ENCODE results near the gene STX1B.

The STX1B gene

GRCh38 chr16:30998852-30999761 lies 11.3 kb downstream of the STX1B start:
- Histone ChIP-seq H3K79me1 (ENCODE audit: low read length) (peaks cover 2% of the 10 kb centered on the region), H3K4me1 (ENCODE audit: control insufficient read depth in 1 of 2, insufficient read depth in 2 of 2, low read length in 2 of 2) (peaks cover 22 to 24% of the 10 kb centered on the region in 2 experiments), H3K9me3 (ENCODE audit: insufficient read depth, low read depth, low read length) (no peaks in the 10 kb centered on the region), H3K18ac (ENCODE audit: low read length) (no peak overlapping the region), H2AK5ac (ENCODE audit: low read length) (no peak overlapping the region), H3K9ac (ENCODE audit: low read length) (no peak overlapping the region), H3K4me2 (ENCODE audit: low read length) (no peak overlapping the region), H3K27ac (ENCODE audit: low read depth, low read length) (no peak overlapping the region), H2BK12ac (ENCODE audit: low read length) (no peak overlapping the region), H4K8ac (ENCODE audit: low read depth, low read length) (no peak overlapping the region), H3K23ac (ENCODE audit: low read length) (no peak overlapping the region), H2AFZ (ENCODE audit: insufficient read depth, low read length, poor library complexity) (no peak overlapping the region), H4K12ac (ENCODE audit: low read depth, low read length) (no peak overlapping the region), H4K91ac (ENCODE audit: low read depth, low read length) (no peak overlapping the region), H2BK5ac (ENCODE audit: low read depth, low read length, poor library complexity) (no peak overlapping the region), H3K79me2 (ENCODE audit: control insufficient read depth, insufficient read depth, low read length, poor library complexity) (peaks cover 2% of the 10 kb centered on the region), H3K14ac (ENCODE audit: low read length) (no peak overlapping the region), H3K27me3 (ENCODE audit: insufficient read depth, low read length) (no peaks in the 10 kb centered on the region), H2BK120ac (ENCODE audit: insufficient read depth, low read length, poor library complexity) (no peak overlapping the region), H3K4me3 (ENCODE audit: low read depth, low read length) (no peak overlapping the region), H3K4ac (ENCODE audit: low read depth, low read length) (no peak overlapping the region), H3K36me3 (ENCODE audit: control insufficient read depth in 1 of 2, insufficient read depth in 2 of 2, low read length in 2 of 2) (no peaks in the 10 kb centered on the region)
- WGBS (ENCODE audit: extremely low coverage, insufficient coverage, insufficient read length), result no CpG with 5 or more reads among the region's 6 CpGs
- no peak for DNase-seq

GRCh38 chr16:30997725-30998711 lies 12.4 kb downstream of the STX1B start:
- peak overlapping the region; percentile 45 for H3K14ac ChIP-seq (ENCODE audit: low read length)
- no peaks in the 10 kb centered on the region for H3K9me3 ChIP-seq (ENCODE audit: insufficient read depth, low read depth, low read length)
- H2BK12ac ChIP-seq (ENCODE audit: low read length), result no peak overlapping the region
- H3K4me3 ChIP-seq (ENCODE audit: low read depth, low read length), result no peak overlapping the region
- H3K79me2 ChIP-seq (ENCODE audit: control insufficient read depth, insufficient read depth, low read length, poor library complexity), result peaks cover 2% of the 10 kb centered on the region
- H3K79me1 ChIP-seq (ENCODE audit: low read length), result peaks cover 2% of the 10 kb centered on the region
- no peak overlapping the region for H3K4ac ChIP-seq (ENCODE audit: low read depth, low read length)
- no peaks in the 10 kb centered on the region for H3K36me3 ChIP-seq (ENCODE audit: control insufficient read depth in 1 of 2, insufficient read depth in 2 of 2, low read length in 2 of 2)
- H3K4me1 ChIP-seq (ENCODE audit: control insufficient read depth in 1 of 2, insufficient read depth in 2 of 2, low read length in 2 of 2), result peaks cover 20 to 24% of the 10 kb centered on the region in 2 experiments
- no peaks in the 10 kb centered on the region for H3K27me3 ChIP-seq (ENCODE audit: insufficient read depth, low read length)
- no peak overlapping the region for H2AK5ac ChIP-seq (ENCODE audit: low read length)
- H4K8ac ChIP-seq (ENCODE audit: low read depth, low read length), result peak overlapping the region; percentile 55
- WGBS (ENCODE audit: extremely low coverage, insufficient coverage, insufficient read length), result no CpG with 5 or more reads among the region's 21 CpGs
- H3K23ac ChIP-seq (ENCODE audit: low read length), result no peak overlapping the region
- H2AFZ ChIP-seq (ENCODE audit: insufficient read depth, low read length, poor library complexity), result peak overlapping the region; percentile 32
- no peak overlapping the region for H2BK5ac ChIP-seq (ENCODE audit: low read depth, low read length, poor library complexity)
- H3K27ac ChIP-seq (ENCODE audit: low read depth, low read length), result peak overlapping the region; percentile 21
- H3K9ac ChIP-seq (ENCODE audit: low read length), result no peak overlapping the region
- H3K4me2 ChIP-seq (ENCODE audit: low read length), result peak overlapping the region; percentile 54
- H2BK120ac ChIP-seq (ENCODE audit: insufficient read depth, low read length, poor library complexity), result no peak overlapping the region
- peak overlapping the region; percentile 8 for H4K91ac ChIP-seq (ENCODE audit: low read depth, low read length)
- no peak overlapping the region for H3K18ac ChIP-seq (ENCODE audit: low read length)
- H4K12ac ChIP-seq (ENCODE audit: low read depth, low read length), result no peak overlapping the region
- DNase-seq, result peak; percentile 56 to 76

DNA sequence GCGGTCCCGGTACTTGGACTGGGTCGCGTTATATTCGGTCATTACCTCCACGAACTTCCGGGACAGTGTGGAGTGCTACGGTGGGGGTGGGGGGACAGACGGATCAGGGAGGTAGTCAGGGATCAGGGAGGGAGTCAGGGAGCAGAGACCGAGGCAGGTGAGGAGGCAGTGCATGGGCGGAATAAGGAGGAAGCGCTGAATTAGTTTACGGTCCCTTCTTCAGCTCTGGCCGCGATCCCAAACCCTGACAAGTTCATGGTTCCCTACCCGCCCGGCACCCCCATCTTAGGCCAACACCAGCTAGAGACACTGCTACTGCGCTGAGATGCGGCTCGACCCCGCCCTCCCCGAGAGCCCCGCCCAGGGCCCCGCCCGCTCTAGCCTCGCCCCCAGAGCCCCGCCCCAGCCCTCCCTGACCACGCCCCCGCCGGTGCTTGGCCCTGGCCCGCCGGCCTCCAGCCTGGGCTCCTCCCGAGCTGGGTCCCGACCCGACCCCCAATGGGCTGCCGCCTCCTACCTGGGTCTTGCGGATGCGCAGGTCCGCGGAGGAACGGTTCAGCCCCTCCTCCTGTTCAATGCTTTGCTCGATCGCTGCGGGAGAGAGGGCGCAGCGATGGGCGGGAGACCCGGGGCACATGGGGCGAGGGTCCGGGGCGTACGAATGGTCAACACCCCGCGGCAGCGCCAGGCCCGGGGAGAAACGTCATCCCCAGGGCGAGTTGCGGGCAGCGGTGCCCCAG lies 13.3 kb downstream of the STX1B start:
- no peak overlapping the region for H2AK5ac ChIP-seq (ENCODE audit: low read length)
- H4K91ac ChIP-seq (ENCODE audit: low read depth, low read length), result peak overlapping the region; percentile 8
- no peak overlapping the region for H2BK5ac ChIP-seq (ENCODE audit: low read depth, low read length, poor library complexity)
- peak overlapping the region; percentile 32 for H2AFZ ChIP-seq (ENCODE audit: insufficient read depth, low read length, poor library complexity)
- peak; percentile 41 to 60 for DNase-seq
- H3K27me3 ChIP-seq (ENCODE audit: insufficient read depth, low read length), result no peaks in the 10 kb centered on the region
- H3K79me2 ChIP-seq (ENCODE audit: control insufficient read depth, insufficient read depth, low read length, poor library complexity), result peaks cover 2% of the 10 kb centered on the region
- H2BK12ac ChIP-seq (ENCODE audit: low read length), result no peak overlapping the region
- peak overlapping the region; percentile 55 for H4K8ac ChIP-seq (ENCODE audit: low read depth, low read length)
- peak overlapping the region; percentile 45 for H3K4me3 ChIP-seq (ENCODE audit: low read depth, low read length)
- peak overlapping the region; percentile 54 for H3K4me2 ChIP-seq (ENCODE audit: low read length)
- H3K79me1 ChIP-seq (ENCODE audit: low read length), result peaks cover 2% of the 10 kb centered on the region
- peak overlapping the region; percentile 45 for H3K14ac ChIP-seq (ENCODE audit: low read length)
- no peak overlapping the region for H2BK120ac ChIP-seq (ENCODE audit: insufficient read depth, low read length, poor library complexity)
- no CpG with 5 or more reads among the region's 60 CpGs for WGBS (ENCODE audit: extremely low coverage, insufficient coverage, insufficient read length)
- H3K4ac ChIP-seq (ENCODE audit: low read depth, low read length), result no peak overlapping the region
- no peak overlapping the region for H3K18ac ChIP-seq (ENCODE audit: low read length)
- no peaks in the 10 kb centered on the region for H3K36me3 ChIP-seq (ENCODE audit: control insufficient read depth in 1 of 2, insufficient read depth in 2 of 2, low read length in 2 of 2)
- peaks cover 13 to 22% of the 10 kb centered on the region in 2 experiments for H3K4me1 ChIP-seq (ENCODE audit: control insufficient read depth in 1 of 2, insufficient read depth in 2 of 2, low read length in 2 of 2)
- no peak overlapping the region for H3K9ac ChIP-seq (ENCODE audit: low read length)
- H3K9me3 ChIP-seq (ENCODE audit: insufficient read depth, low read depth, low read length), result peaks cover 2% of the 10 kb centered on the region
- H3K23ac ChIP-seq (ENCODE audit: low read length), result no peak overlapping the region
- no peak overlapping the region for H4K12ac ChIP-seq (ENCODE audit: low read depth, low read length)
- no peak overlapping the region for H3K27ac ChIP-seq (ENCODE audit: low read depth, low read length)
